HCT116 (cell line): ENCODE measurements around the gene ATG16L2. TPM values are rescaled to one million over a fixed set of nuclear protein-coding genes. Genes with fewer than 3 reads are reported as not detected.
"Not testable (repeated sequence)": the region's sequence is repeated elsewhere in the genome, so short reads cannot be mapped to it uniquely, and the experiment has no call there.

Source experiments
- ATAC-seq: fragments of 200-7000 bp; cut with Tn5 transposase; 2 replicates; pipeline ENCODE4 v1.9.1; 2020; ENCODE audit warnings: mild to moderate bottlenecking, moderate library complexity
- BruUV-seq: library from RNA; stranded (reverse); fragments of 400-500 nt; replicated peaks from 2 replicates; lab custom pipeline; 2021; lab: Mats Ljungman, UMichigan
- CTCF ChIA-PET: fragments of 300-600 bp; sonication (Branson Sonifier 250); formaldehyde crosslinking; loops from one replicate; lab custom pipeline; 2021; ENCODE audit warnings: antibody characterized with exemption; lab: Charles Lee
- POLR2A ChIA-PET: fragments of 300-600, 350-600 bp; sonication (Branson Sonifier 250); formaldehyde crosslinking; loops from one replicate; lab custom pipeline; 2021; ENCODE audit warnings: antibody characterized with exemption; lab: Charles Lee
- RAD21 ChIA-PET, 2 experiments: fragments of 300-600 bp; sonication (Branson Sonifier 250); formaldehyde crosslinking; loops; one replicate each; lab custom pipeline; 2023; ENCODE audit warnings: low total read pairs in 2 of 2; ENCODE audit not compliant: uncharacterized antibody in 2 of 2, unreplicated experiment in 2 of 2, low non-redundant PET in 1 of 2; lab: Charles Lee
- DNase-seq: peaks from one replicate; pipeline ENCODE4 v3.0.0-alpha.2; 2010; ENCODE audit warnings: low read depth, low spot score
- H2AFZ ChIP-seq: fragments of 200-600 bp; shearing (Covaris generic), sonication (generic); 2 replicates; pipeline ENCODE4 v1.6.1; 2017; ENCODE audit warnings: low read depth, mixed run types, mixed read lengths, antibody characterized with exemption, low read length; ENCODE audit not compliant: poor library complexity, severe bottlenecking
- H3K27ac ChIP-seq: 2 replicates; pipeline ENCODE4 v1.5.1; 2012; ENCODE audit warnings: low read depth, low read length
- H3K27me3 ChIP-seq: fragments of 200-600 bp; sonication (generic); 2 replicates; pipeline ENCODE4 v1.6.1; 2016; ENCODE audit warnings: mixed run types, low read length, mixed read lengths; ENCODE audit not compliant: insufficient read depth
- H3K36me3 ChIP-seq, 2 experiments: fragments of 200-500 bp in 1 of 2; fragments of 200-600 bp in 1 of 2; sonication (Bioruptor generic) in 1 of 2; sonication (generic) in 1 of 2; 2 replicates each; pipeline versions ENCODE4 v1.5.1 to v1.6.1; 2014 to 2016; ENCODE audit warnings: low read length in 2 of 2, inconsistent platforms in 1 of 2, mixed read lengths in 1 of 2, mixed run types in 1 of 2; ENCODE audit not compliant: insufficient read depth in 2 of 2, control insufficient read depth in 1 of 2
- H3K4me1 ChIP-seq, 2 experiments: fragments of 200-600 bp in 1 of 2; sonication (generic) in 1 of 2; 2 replicates each; pipeline versions ENCODE4 v1.5.1 to v1.6.1; 2012 to 2017; ENCODE audit warnings: low read length in 2 of 2, inconsistent platforms in 1 of 2, mild to moderate bottlenecking in 1 of 2, mixed read lengths in 1 of 2, mixed run types in 1 of 2, moderate library complexity in 1 of 2; ENCODE audit not compliant: insufficient read depth in 2 of 2, control insufficient read depth in 1 of 2
- H3K4me2 ChIP-seq: fragments of 200-600 bp; sonication (generic); 2 replicates; pipeline ENCODE4 v1.6.1; 2017; ENCODE audit warnings: mixed run types, low read length, mixed read lengths
- H3K4me3 ChIP-seq, 2 experiments: fragments of 200-600 bp in 1 of 2; sonication (generic) in 1 of 2; replicated peaks in 1 of 2; 2 replicates each; pipeline ENCODE4 v1.5.1; 2011 to 2016; ENCODE audit warnings: low read length in 2 of 2, control low read depth in 1 of 2, low read depth in 1 of 2, mild to moderate bottlenecking in 1 of 2, mixed read lengths in 1 of 2, mixed run types in 1 of 2
- H3K79me2 ChIP-seq: fragments of 200-600 bp; sonication (generic); 2 replicates; pipeline ENCODE4 v1.6.1; 2017; ENCODE audit warnings: mild to moderate bottlenecking, mixed run types, low read length, moderate library complexity, mixed read lengths; ENCODE audit not compliant: insufficient read depth
- H3K9ac ChIP-seq: fragments of 200-600 bp; sonication (generic); 2 replicates; pipeline ENCODE4 v1.6.1; 2016; ENCODE audit warnings: low read length, mixed read lengths
- H3K9me2 ChIP-seq: fragments of 200-600 bp; sonication (generic), shearing (Covaris generic); 2 replicates; pipeline ENCODE4 v1.6.1; 2017; ENCODE audit warnings: mixed run types, mild to moderate bottlenecking, moderate library complexity; ENCODE audit not compliant: insufficient read depth
- H3K9me3 ChIP-seq, 2 experiments: fragments of 200-500 bp in 1 of 2; fragments of 200-600 bp in 1 of 2; sonication (Bioruptor generic) in 1 of 2; sonication (generic) in 1 of 2; 2 replicates each; pipeline ENCODE4 v1.6.1; 2014 to 2017; ENCODE audit warnings: low read length in 2 of 2, mixed read lengths in 2 of 2, inconsistent platforms in 1 of 2, low read depth in 1 of 2, mild to moderate bottlenecking in 1 of 2, mixed run types in 1 of 2, moderate library complexity in 1 of 2; ENCODE audit not compliant: control insufficient read depth in 1 of 2, insufficient read depth in 1 of 2
- H4K20me1 ChIP-seq: fragments of 200-600 bp; sonication (generic), shearing (Covaris generic); 2 replicates; pipeline ENCODE4 v1.6.1; 2017; ENCODE audit warnings: mixed run types, mild to moderate bottlenecking, moderate library complexity; ENCODE audit not compliant: insufficient read depth
- EGR1 ChIP-seq: IDR thresholded peaks from 2 replicates; pipeline ENCODE4 v1.6.1; 2012; ENCODE audit warnings: low read depth
- EZH2 ChIP-seq: fragments of 200-600 bp; sonication (generic); IDR thresholded peaks from 2 replicates; pipeline ENCODE4 v1.6.1; 2017; ENCODE audit warnings: antibody characterized with exemption, mixed run types
- FOSL1 ChIP-seq: IDR thresholded peaks from 2 replicates; pipeline ENCODE4 v1.6.1; 2012; ENCODE audit warnings: low read depth
- JUND ChIP-seq: IDR thresholded peaks from 2 replicates; pipeline ENCODE4 v1.6.1; 2012
- SP1 ChIP-seq: IDR thresholded peaks from 2 replicates; pipeline ENCODE4 v1.6.1; 2012; ENCODE audit warnings: low read depth
- intact Hi-C: fragments of 100-400 bp; cut with micrococcal nuclease; formaldehyde crosslinking; loops from 2 replicates; pipeline ENCODE4 v1.10.0; 2022
- total RNA-seq: library from RNA; stranded (reverse); gene quantifications from one replicate; pipeline ENCODE4 v1.2.1, GENCODE V29; 2021; ENCODE audit not compliant: unreplicated experiment
- TF ChIP-seq, protein P1 (sequence below), 3 experiments: fragments of 200-600 bp in 1 of 3; sonication (generic) in 1 of 3; IDR thresholded peaks in 2 of 3; conservative IDR thresholded peaks in 1 of 3; 2 replicates each; pipeline ENCODE4 v1.5.1; 2012 to 2017; ENCODE audit warnings: low read depth in 2 of 3, low read length in 2 of 3, antibody characterized with exemption in 1 of 3, borderline replicate concordance in 1 of 3, control low read depth in 1 of 3, mild to moderate bottlenecking in 1 of 3, mixed read lengths in 1 of 3, mixed run types in 1 of 3, moderate library complexity in 1 of 3; ENCODE audit not compliant: insufficient read depth in 1 of 3
- TF ChIP-seq, protein P2 (sequence below): IDR thresholded peaks from 2 replicates; pipeline ENCODE4 v1.6.1; 2012

Gene ATG16L2
- total RNA-seq, 1 experiment from 2014 or later = 15.2 TPM

- no peaks in the 10 kb centered on the region for H3K4me1 ChIP-seq
- H2AFZ ChIP-seq = no peak overlapping the region
- H3K27me3 ChIP-seq = no peaks in the 10 kb centered on the region
- peaks cover 0 to 5% of the 10 kb centered on the region in 2 experiments; a peak in 1 of 4 replicates for H3K36me3 ChIP-seq
- DNase-seq = no peak
- no peaks in the 10 kb centered on the region for H3K9me3 ChIP-seq
- intact Hi-C loops = no loop called here
- no TSS peak for BruUV-seq
- H3K9me2 ChIP-seq = no peaks in the 10 kb centered on the region
- no peak overlapping the region for H3K4me3 ChIP-seq
- CTCF ChIA-PET = no interaction called here
- H3K4me2 ChIP-seq = no peak overlapping the region
- H3K79me2 ChIP-seq = peaks cover under 1% of the 10 kb centered on the region; the same call in 1 of the 2 replicates
- POLR2A ChIA-PET = no interaction called here
- H3K9ac ChIP-seq = no peak overlapping the region
- TF ChIP-seq, protein P1, sequence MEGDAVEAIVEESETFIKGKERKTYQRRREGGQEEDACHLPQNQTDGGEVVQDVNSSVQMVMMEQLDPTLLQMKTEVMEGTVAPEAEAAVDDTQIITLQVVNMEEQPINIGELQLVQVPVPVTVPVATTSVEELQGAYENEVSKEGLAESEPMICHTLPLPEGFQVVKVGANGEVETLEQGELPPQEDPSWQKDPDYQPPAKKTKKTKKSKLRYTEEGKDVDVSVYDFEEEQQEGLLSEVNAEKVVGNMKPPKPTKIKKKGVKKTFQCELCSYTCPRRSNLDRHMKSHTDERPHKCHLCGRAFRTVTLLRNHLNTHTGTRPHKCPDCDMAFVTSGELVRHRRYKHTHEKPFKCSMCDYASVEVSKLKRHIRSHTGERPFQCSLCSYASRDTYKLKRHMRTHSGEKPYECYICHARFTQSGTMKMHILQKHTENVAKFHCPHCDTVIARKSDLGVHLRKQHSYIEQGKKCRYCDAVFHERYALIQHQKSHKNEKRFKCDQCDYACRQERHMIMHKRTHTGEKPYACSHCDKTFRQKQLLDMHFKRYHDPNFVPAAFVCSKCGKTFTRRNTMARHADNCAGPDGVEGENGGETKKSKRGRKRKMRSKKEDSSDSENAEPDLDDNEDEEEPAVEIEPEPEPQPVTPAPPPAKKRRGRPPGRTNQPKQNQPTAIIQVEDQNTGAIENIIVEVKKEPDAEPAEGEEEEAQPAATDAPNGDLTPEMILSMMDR (IDR thresholded peaks at IDR 0.05 in 2 of 3, conservative IDR thresholded peaks at IDR 0.05 in 1 of 3; ENCODE audit: borderline replicate concordance in 1 of 3, insufficient read depth in 1 of 3, low read depth in 2 of 3, low read length in 2 of 3) = no peak
- TF ChIP-seq EGR1 = no peak
- TF ChIP-seq, protein P2, sequence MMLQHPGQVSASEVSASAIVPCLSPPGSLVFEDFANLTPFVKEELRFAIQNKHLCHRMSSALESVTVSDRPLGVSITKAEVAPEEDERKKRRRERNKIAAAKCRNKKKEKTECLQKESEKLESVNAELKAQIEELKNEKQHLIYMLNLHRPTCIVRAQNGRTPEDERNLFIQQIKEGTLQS = no peak
- TF ChIP-seq JUND = no peak
- TF ChIP-seq EZH2 = no peak
- TF ChIP-seq SP1 = no peak
- TF ChIP-seq FOSL1 = no peak
- RAD21 ChIA-PET = no interaction called here
- no peak overlapping the region for H3K27ac ChIP-seq
- ATAC-seq = no peak
- no peaks in the 10 kb centered on the region for H4K20me1 ChIP-seq
These were observed 9.0 kb upstream of the ATG16L2 start for GRCh38 chr11:72805216-72805615.

- H3K9ac ChIP-seq, BruUV-seq, H3K36me3 ChIP-seq, H3K4me2 ChIP-seq, H3K27ac ChIP-seq, H3K9me3 ChIP-seq, H3K79me2 ChIP-seq, ATAC-seq, RAD21 ChIA-PET, H3K27me3 ChIP-seq, H3K4me1 ChIP-seq, CTCF ChIA-PET, intact Hi-C loops, H3K4me3 ChIP-seq, H2AFZ ChIP-seq, H3K9me2 ChIP-seq, H4K20me1 ChIP-seq, POLR2A ChIA-PET, DNase-seq: not testable (repeated sequence)
These were observed 7.8 kb upstream of the ATG16L2 start for GRCh38 chr11:72806378-72806777.
